ENCODE measurements around the gene SEPTIN7.

SEPTIN7 gene

GRCh38 chr7:35804231-35804970 lies 3.5 kb downstream of the SEPTIN7 start:
- DNase-seq (ENCODE audit: extremely low spot score) = no peak
- TF ChIP-seq CTBP1 (IDR thresholded peaks at IDR 0.05; ENCODE audit: borderline replicate concordance) = no peak
- no peak for TF ChIP-seq LEF1 (IDR thresholded peaks at IDR 0.05; ENCODE audit: borderline replicate concordance)
- TF ChIP-seq NFRKB (IDR thresholded peaks at IDR 0.05) = no peak
- no peak for TF ChIP-seq ELF4 (IDR thresholded peaks at IDR 0.05)
- ChIA-PET POLR2A (no interaction called here), CTCF (no interaction called here)

- POLR2A ChIA-PET = no interaction called here
- CTCF ChIA-PET = no interaction called here
- TF ChIP-seq ZNF384 (IDR thresholded peaks at IDR 0.05) = no peak
- TF ChIP-seq SUZ12 (IDR thresholded peaks at IDR 0.05) = no peak
- TF ChIP-seq SP1 (IDR thresholded peaks at IDR 0.05) = no peak
- no peak for TF ChIP-seq PKNOX1 (IDR thresholded peaks at IDR 0.05)
- TF ChIP-seq ARNT (IDR thresholded peaks at IDR 0.05) = no peak
- TF ChIP-seq FOXK2 (IDR thresholded peaks at IDR 0.05) = no peak
- no peak for TF ChIP-seq CTBP1 (IDR thresholded peaks at IDR 0.05; ENCODE audit: borderline replicate concordance)
- no peak for TF ChIP-seq ELF4 (IDR thresholded peaks at IDR 0.05)
- TF ChIP-seq L3MBTL2 (conservative IDR thresholded peaks at IDR 0.05) = no peak
- no peak for TF ChIP-seq FOXA1 (IDR thresholded peaks at IDR 0.05)
- no peak for TF ChIP-seq BHLHE40 (IDR thresholded peaks at IDR 0.05; ENCODE audit: borderline replicate concordance)
- TF ChIP-seq HDGF (IDR thresholded peaks at IDR 0.05; ENCODE audit: borderline replicate concordance) = no peak
- no peak for TF ChIP-seq FOXM1 (IDR thresholded peaks at IDR 0.05; ENCODE audit: borderline replicate concordance)
- no peak for TF ChIP-seq LEF1 (IDR thresholded peaks at IDR 0.05; ENCODE audit: borderline replicate concordance)
- TF ChIP-seq NFRKB (IDR thresholded peaks at IDR 0.05) = no peak
- no peak for TF ChIP-seq TARDBP (IDR thresholded peaks at IDR 0.05)
- no peak for DNase-seq (ENCODE audit: extremely low spot score)
These were observed 5.0 kb downstream of the SEPTIN7 start for GRCh38 chr7:35805876-35806275.

DNA sequence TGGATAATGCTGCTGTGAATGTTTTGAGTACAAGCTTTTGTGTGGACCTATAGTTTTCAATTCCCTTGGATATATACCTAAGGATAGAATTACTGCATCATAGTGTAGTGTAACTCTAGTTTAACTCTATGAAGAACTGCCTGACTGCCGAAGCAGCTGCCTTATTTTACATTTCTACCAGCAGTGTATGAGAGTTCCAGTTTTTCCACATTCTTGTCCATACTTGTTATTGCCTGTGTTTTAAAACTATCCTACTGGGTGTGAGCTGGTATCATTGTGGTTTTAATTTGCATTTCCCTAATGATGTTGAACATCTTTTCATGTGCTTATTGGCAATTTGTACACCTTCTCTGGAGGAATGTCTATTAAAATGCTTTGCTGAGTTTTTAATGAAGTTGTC lies 15.7 kb downstream of the SEPTIN7 start:
- TF ChIP-seq FOXK2 (IDR thresholded peaks at IDR 0.05) = no peak
- no peak for TF ChIP-seq CTBP1 (IDR thresholded peaks at IDR 0.05; ENCODE audit: borderline replicate concordance)
- no peak for TF ChIP-seq LEF1 (IDR thresholded peaks at IDR 0.05; ENCODE audit: borderline replicate concordance)
- TF ChIP-seq PKNOX1 (IDR thresholded peaks at IDR 0.05) = no peak
- TF ChIP-seq HDGF (IDR thresholded peaks at IDR 0.05; ENCODE audit: borderline replicate concordance) = no peak
- no peak for TF ChIP-seq NFRKB (IDR thresholded peaks at IDR 0.05)
- no peak for TF ChIP-seq BHLHE40 (IDR thresholded peaks at IDR 0.05; ENCODE audit: borderline replicate concordance)
- no peak for TF ChIP-seq SP1 (IDR thresholded peaks at IDR 0.05)
- no peak for TF ChIP-seq TARDBP (IDR thresholded peaks at IDR 0.05)
- no peak for TF ChIP-seq FOXA1 (IDR thresholded peaks at IDR 0.05)
- TF ChIP-seq ELF4 (IDR thresholded peaks at IDR 0.05) = no peak
- TF ChIP-seq ZNF384 (IDR thresholded peaks at IDR 0.05) = no peak
- no peak for TF ChIP-seq L3MBTL2 (conservative IDR thresholded peaks at IDR 0.05)
- no peak for TF ChIP-seq FOXM1 (IDR thresholded peaks at IDR 0.05; ENCODE audit: borderline replicate concordance)
- no peak for TF ChIP-seq SUZ12 (IDR thresholded peaks at IDR 0.05)
- CTCF ChIA-PET = no interaction called here
- POLR2A ChIA-PET = no interaction called here
- no peak for DNase-seq (ENCODE audit: extremely low spot score)

GRCh38 chr7:35817181-35817580 lies 16.3 kb downstream of the SEPTIN7 start:
- TF ChIP-seq LEF1 (IDR thresholded peaks at IDR 0.05; ENCODE audit: borderline replicate concordance) (no peak), L3MBTL2 (conservative IDR thresholded peaks at IDR 0.05) (no peak), ELF4 (IDR thresholded peaks at IDR 0.05) (no peak), SP1 (IDR thresholded peaks at IDR 0.05) (no peak), FOXM1 (IDR thresholded peaks at IDR 0.05; ENCODE audit: borderline replicate concordance) (no peak), CTBP1 (IDR thresholded peaks at IDR 0.05; ENCODE audit: borderline replicate concordance) (no peak), PKNOX1 (IDR thresholded peaks at IDR 0.05) (no peak), SUZ12 (IDR thresholded peaks at IDR 0.05) (no peak), BHLHE40 (IDR thresholded peaks at IDR 0.05; ENCODE audit: borderline replicate concordance) (no peak), ARNT (IDR thresholded peaks at IDR 0.05) (no peak)
- POLR2A ChIA-PET = no interaction called here
- no peak for DNase-seq (ENCODE audit: extremely low spot score)
- CTCF ChIA-PET = no interaction called here

DNA sequence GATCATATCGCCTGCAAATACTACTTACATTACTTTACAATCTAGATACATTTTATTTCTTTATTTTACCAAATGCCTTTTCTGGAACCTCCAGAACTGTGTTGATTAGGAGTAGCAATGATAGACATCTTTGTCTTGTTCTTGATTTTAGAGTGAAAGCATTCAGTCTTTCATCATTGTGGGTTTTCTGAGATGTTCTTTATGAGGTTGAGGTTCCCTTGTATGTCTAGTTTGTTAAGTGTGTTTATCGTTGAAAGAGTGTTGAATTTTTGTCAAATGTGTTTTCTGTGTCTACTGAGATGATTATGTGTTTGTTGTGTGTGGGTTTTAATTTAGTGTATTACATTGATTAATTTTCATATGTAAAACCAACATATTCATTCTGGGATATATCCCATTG lies 17.1 kb downstream of the SEPTIN7 start:
- TF ChIP-seq NFRKB (IDR thresholded peaks at IDR 0.05) (no peak), FOXK2 (IDR thresholded peaks at IDR 0.05) (no peak), HDGF (IDR thresholded peaks at IDR 0.05; ENCODE audit: borderline replicate concordance) (no peak), CTBP1 (IDR thresholded peaks at IDR 0.05; ENCODE audit: borderline replicate concordance) (no peak), ARNT (IDR thresholded peaks at IDR 0.05) (no peak), FOXM1 (IDR thresholded peaks at IDR 0.05; ENCODE audit: borderline replicate concordance) (no peak), ELF4 (IDR thresholded peaks at IDR 0.05) (no peak), TARDBP (IDR thresholded peaks at IDR 0.05) (no peak), LEF1 (IDR thresholded peaks at IDR 0.05; ENCODE audit: borderline replicate concordance) (no peak), SUZ12 (IDR thresholded peaks at IDR 0.05) (no peak), FOXA1 (IDR thresholded peaks at IDR 0.05) (no peak)
- DNase-seq (ENCODE audit: extremely low spot score) = no peak
- CTCF ChIA-PET = no interaction called here
- POLR2A ChIA-PET = no interaction called here

DNA sequence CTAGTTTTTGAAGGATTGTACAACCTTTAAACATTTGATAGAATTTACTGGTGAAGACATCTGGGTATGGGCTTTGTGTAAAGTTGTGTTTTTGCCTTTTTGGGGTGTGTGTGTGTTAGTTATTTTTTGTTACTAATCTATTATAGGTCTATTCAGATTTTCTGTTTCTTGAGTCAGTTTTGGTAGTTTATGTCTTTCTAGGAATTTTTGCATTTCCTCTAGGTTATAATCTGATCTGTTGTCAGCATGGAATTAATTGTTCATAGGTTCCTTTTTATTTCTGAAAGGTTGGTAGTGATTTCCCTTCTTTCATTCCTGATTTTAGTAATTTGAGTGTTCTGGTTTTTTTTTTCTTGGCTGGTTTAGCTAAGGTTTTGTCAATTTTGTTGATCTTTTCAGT lies 17.7 kb downstream of the SEPTIN7 start:
- CTCF ChIA-PET = no interaction called here
- POLR2A ChIA-PET = no interaction called here
- TF ChIP-seq CTBP1 (IDR thresholded peaks at IDR 0.05; ENCODE audit: borderline replicate concordance) (no peak), TARDBP (IDR thresholded peaks at IDR 0.05) (no peak), PKNOX1 (IDR thresholded peaks at IDR 0.05) (no peak), FOXM1 (IDR thresholded peaks at IDR 0.05; ENCODE audit: borderline replicate concordance) (no peak), HDGF (IDR thresholded peaks at IDR 0.05; ENCODE audit: borderline replicate concordance) (no peak), LEF1 (IDR thresholded peaks at IDR 0.05; ENCODE audit: borderline replicate concordance) (no peak), SP1 (IDR thresholded peaks at IDR 0.05) (no peak), BHLHE40 (IDR thresholded peaks at IDR 0.05; ENCODE audit: borderline replicate concordance) (no peak), ZNF384 (IDR thresholded peaks at IDR 0.05) (no peak)
- DNase-seq (ENCODE audit: extremely low spot score) = no peak
